ENCODE results near the gene CTU2.

CTU2 gene

GRCh38 chr16:88743693-88744576, 37.6 kb downstream of the CTU2 start:
- no peak overlapping the region for H3K4me3 ChIP-seq (ENCODE audit: low read depth, low read length)
- peak; percentile 82 for TF ChIP-seq CTCF (IDR thresholded peaks at IDR 0.05; ENCODE audit: low read depth, low read length)

- H3K4me3 ChIP-seq (ENCODE audit: low read depth, low read length): no peak overlapping the region
- no peak for TF ChIP-seq CTCF (IDR thresholded peaks at IDR 0.05; ENCODE audit: low read depth, low read length)
Measured at GRCh38 chr16:88744577-88745521, 38.5 kb downstream of the CTU2 start.

- no peak for TF ChIP-seq CTCF (IDR thresholded peaks at IDR 0.05; ENCODE audit: low read depth, low read length)
- H3K4me3 ChIP-seq (ENCODE audit: low read depth, low read length): no peak overlapping the region
Measured at GRCh38 chr16:88746506-88746905, 40.2 kb downstream of the CTU2 start.

- TF ChIP-seq CTCF (IDR thresholded peaks at IDR 0.05; ENCODE audit: low read depth, low read length): peak; percentile 6; the same call in 1 of the 2 replicates
- H3K4me3 ChIP-seq (ENCODE audit: low read depth, low read length): no peak overlapping the region
Measured at GRCh38 chr16:88747588-88748301, 41.4 kb downstream of the CTU2 start.

GRCh38 chr16:88748364-88748763, 42.1 kb downstream of the CTU2 start:
- no peak overlapping the region for H3K4me3 ChIP-seq (ENCODE audit: low read depth, low read length)
- TF ChIP-seq CTCF (IDR thresholded peaks at IDR 0.05; ENCODE audit: low read depth, low read length): no peak

- H3K4me3 ChIP-seq (ENCODE audit: low read depth, low read length): no peak overlapping the region
- no peak for TF ChIP-seq CTCF (IDR thresholded peaks at IDR 0.05; ENCODE audit: low read depth, low read length)
Measured at GRCh38 chr16:88749358-88749757, 43.1 kb downstream of the CTU2 start.

Measured in WI38 (cell line).